Stimulated activated CD4-positive, alpha-beta T cell treated with anti-CD3 and anti-CD28 coated beads, Interleukin-4, amount 100 ng/mL, for 4 hours (primary cell): Measurements from ENCODE around the gene CNTN4.

Experiments used
- DNase-seq, 2 experiments: peaks; one replicate each; pipeline ENCODE4 v3.0.0-alpha.2; 2020

The CNTN4 gene

DNA sequence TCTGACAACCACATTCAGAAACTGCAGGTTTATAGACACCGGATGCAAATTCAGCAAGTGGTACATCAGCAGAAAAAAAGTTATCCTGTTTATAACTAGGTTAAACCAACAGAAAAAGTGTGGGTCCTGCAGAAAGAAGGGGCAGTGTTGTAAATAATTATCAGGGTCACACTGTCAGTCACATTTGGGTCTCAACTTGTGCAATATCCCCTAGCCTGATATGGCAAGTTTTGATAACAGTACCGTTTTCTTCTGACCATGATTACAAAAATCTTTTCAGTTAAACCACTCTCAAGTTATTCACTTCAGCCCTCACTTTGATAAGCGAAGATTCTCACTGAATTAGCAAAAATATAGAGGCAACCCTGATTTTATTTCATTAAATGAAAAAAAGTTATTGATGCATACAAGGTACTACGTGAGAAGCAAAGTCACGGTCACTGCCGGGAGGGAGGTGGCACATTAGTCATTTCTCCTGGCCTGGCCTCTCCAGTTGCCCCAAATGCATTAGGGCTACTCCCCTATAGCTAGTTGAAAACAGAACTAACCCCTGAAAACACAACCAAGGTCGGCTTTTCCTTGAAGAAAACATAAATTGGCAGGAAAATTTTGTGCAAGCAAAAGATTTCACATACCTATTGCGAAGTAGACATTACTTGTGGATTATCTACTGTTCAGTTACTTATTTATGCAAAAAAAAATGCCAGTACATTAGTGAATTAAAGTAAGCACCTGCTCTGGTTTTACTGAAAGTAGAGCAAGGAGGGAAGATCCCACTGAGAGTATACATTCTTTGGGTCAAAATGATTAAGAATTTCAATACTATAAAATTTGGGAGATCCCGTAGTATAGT lies 982.9 kb downstream of the CNTN4 start:
- no peak for DNase-seq

DNA sequence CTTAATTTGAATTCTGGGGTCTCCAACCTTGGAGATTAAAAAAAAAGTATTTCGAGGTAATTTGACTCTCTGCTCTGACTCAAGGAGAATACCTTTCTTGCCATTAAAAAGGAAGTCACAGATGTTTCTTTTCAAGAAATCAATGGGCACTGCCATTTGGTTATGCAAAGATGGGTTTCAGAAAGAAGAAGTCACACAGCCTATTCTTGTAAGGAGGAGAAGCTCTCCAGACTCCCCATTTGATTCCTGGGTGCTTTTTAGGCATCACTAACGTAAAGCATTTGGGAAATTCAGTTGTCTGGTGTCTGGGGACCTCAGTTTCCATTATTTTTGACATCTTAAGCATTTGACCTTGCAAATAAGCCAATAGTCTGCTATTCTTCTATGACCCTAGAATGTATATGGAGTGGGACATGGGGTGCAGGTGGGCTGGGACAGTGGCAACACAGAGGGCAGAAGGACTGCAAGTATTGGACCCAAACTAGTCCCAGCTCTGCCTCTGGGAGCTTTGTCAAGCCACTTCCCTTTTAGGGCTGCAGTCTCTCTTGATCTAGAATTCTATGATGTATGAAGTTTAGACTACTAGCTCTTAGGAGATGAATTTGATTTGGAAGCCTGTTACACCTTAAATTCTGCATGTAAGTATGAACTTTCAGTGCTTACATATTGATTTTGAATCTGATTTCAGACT lies 983.7 kb downstream of the CNTN4 start:
- DNase-seq = no peak

DNA sequence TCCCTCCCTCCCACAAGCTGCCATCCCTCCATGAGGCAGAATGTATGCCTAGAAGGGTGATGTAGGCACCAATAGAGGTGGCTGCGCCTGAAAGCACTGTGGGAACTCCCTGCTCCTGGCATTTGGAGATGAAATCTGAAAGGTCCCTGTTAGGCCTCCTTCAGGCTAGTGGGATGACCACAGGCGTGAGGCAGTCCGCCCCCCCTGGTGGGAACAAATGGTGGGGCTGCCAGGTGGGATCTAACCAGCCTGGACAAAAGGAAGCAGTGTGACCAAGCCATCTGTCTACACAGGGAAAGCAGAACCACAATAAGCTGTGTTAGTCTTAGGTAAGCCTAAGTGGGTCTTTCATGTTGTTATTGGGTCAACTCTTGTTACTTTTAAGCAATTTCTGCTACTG lies 986.2 kb downstream of the CNTN4 start:
- DNase-seq = no peak

DNA sequence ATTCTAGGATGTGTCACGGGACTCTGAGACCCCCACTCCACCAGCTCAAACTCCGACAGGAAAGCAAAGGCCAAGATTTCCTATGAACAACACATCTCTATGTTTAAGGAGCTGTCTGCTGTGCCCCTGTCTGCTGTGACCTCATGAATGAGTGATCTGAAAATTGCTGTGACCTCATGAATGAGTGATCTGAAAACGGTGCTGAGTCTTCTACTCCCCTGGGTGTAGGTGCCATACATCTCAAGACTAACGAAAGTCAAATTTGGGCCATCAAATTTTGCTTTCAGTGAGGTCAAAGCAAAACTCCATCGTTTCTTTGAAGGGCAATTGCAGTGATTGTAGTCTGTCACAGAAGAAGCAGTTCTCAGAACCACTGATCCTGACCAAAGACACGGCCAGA lies 987.1 kb downstream of the CNTN4 start:
- DNase-seq = no peak

DNA sequence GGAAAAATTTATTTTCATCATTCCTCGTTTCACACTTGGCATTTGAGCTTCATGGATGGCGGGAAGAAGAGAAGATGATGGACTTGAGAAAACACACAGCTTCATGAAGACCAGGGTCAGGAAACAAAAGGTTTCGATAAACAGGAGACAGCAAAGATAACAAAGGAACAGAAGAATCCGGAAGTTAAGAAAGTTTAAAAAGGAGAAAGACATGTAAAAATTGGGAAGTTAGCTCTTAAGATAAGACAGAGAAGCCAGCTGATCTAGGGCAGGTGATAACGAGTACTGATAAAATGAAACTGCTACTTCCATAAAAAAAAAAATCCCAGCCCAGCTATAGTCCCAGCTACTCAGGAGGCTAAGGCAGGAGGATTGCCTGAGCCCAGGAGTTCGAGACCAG lies 987.6 kb downstream of the CNTN4 start:
- no peak for DNase-seq

DNA sequence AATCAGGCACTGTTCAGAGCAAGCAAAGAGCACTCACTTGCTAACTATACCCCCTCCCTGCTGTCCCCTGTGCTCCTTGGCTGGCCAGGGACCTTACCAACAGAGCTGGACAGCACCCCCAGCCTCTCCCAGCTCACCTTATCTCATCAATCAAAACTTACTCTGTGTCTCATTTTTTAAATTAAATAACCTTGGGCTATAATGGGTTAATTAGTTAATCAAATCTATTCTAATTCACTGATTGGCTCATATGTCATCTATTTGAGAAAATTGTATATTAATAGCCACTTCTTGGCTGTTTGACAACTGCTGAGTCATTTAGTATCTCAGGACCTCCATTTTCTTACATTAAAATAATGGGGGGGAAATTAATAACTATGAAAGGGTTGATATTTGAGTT lies 988.6 kb downstream of the CNTN4 start:
- no peak for DNase-seq

DNA sequence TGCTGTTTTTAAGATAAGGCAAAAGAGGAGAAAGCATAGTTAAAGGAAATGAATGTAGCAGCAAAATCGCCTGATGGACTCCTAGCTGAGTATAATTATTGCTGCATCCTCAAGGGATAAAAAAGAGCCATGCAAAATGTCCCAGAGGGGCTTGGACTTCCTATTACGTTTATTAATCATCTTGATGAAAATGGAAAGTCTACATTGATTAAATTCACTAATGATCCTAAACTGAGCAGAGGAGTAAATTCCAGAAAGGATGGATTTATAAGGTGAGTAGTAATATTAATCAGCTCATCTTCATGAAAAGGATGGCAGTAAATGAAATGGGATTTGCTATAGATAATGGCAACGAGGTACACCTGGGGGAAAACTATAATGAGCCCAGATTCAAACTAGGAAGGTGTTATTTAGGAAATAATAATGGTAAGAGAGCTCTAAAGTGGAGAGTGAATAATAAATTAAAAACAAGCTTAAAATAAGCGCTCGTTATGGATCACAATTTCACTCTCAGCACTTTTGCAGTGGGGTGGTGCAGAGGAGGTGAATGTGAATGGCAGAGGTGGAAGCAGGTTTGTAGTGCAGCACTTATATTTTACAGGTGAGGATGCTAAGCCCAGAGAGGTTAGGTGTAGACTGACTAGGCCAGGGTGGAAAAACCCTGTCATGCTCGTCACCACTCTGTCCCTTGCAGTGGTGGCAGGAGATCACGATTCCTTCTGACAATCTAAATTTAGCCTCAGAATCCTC lies 989.2 kb downstream of the CNTN4 start:
- DNase-seq = no peak

DNA sequence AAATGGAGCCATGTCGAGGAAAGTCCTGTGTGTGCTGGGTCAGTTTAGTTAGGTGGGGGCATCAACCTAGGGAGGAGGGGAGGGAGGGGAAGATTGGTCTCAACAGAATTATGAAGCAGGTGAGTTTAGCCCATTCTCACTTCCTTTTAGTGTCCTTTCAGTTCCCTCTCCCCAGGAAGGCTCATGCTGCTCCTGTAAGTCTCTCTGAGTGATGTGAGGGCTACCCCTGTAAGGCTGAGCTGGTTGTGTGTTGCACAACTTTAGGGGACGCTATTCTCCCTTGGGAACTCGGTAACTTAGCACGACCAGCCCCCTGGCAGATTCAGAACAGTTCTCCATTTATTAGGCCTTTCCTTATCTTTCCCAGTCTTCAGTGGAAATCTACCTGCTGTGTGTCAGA lies 990.4 kb downstream of the CNTN4 start:
- DNase-seq = no peak

DNA sequence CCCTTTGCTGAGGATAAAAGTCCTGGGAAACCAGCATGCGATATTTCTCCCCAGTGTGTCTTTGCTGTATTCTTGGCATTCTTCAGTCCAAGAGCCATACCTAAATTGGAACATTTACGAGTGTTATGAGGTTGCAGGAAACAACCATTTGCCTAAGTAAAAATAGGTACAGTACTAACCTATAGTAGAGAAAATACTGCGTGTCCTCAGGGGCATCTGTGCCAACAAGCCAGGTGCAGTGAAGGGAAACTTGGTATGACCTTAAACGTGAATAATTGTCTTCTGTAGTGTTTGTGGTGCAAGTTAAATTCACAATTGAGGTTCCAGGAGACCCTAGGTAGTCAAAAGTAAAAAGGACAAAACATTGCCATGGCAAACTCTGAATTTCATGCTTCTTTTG lies 999.3 kb downstream of the CNTN4 start:
- no peak for DNase-seq

DNA sequence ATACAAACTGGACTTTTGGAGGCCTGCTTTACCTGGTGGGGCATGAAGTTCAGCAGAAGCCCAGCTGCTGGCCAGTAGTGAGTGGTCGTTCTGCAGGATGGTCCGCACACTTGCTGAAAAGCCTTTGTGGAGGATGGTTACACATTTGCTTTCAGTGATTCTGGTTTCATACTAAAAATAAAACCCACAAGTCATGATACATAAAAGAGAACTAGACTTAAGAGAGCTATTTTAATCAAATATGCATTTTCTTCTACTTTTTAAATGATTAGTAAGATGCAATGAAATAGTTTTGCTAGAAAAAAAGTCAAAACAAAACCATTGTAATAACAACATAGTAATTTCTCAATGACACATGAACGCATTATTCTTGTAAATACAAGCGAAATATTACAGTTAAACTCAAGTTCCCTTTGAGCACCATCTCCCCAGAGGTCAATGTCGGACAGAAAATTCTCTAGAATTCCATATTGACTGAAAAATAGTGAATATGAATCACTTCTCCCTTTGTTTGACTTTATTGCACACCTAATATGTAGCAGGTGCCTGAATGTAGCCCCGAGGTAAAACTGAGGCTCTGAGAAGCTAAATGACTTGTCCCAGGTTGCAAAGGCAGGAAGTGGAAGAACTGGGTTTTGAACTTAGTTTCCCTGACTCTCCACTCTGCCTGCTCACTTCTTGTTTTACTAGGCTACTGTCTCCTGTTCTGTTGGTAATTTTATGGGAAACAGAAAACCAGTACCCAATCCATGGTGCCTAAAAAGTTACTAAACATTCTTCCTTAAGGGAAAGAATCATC lies 1003.2 kb downstream of the CNTN4 start:
- no peak for DNase-seq

DNA sequence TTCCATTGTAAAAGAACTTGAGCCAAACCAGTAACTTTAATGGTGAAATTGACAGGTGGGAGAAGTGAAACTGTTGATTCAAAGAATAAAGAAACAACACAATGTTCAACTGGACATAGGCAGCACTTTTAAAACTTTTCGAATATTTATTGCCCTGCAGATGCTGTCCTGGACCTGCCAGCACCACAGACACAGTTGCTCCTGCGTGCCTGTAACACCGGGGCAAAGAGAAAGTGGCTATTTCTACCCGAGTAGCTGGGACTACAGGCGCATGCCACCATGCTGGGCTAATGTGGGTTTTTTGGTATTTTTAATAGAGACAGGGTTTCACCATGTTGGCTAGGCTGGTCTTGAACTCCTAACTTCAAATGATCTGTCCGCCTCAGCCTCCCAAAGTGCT lies 1004.1 kb downstream of the CNTN4 start:
- DNase-seq = no peak

DNA sequence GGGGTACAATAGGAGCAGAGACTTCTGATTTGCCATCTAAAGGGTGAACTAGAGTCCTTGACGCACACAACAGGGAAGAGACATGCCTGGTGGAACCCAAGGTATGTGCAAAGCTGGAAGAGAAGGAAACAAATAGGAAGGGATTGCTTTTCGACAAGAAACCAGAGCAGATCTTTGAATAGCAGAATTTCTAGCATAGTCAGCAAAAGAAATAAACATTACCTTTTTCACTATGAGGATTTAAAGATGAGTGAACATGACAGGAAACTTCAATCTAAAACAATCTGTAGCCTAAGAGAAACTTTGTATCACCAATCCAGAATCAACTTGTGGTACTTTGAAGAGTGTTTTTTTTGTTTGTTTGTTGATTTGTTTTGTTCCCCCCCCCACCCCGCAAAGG lies 1006.6 kb downstream of the CNTN4 start:
- no peak for DNase-seq

DNA sequence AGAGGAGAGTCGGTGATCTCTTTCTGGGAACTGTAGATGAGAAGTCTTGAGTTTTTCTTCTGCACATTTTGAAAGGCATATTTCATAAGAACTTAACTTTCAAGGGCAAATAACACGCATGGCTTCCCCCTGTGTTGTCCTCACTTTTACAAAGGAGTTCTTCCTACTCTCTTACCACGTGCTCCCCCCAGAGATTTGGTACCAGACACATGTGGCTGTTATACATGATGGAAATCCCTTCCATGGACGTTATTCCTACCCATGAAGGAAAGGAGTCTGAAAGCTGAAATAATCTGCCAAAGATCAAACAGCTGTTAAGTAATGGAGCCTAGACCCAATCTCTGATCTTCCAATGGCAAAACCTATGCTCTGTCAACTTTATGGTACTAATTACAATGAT lies 1007.1 kb downstream of the CNTN4 start:
- DNase-seq = no peak

DNA sequence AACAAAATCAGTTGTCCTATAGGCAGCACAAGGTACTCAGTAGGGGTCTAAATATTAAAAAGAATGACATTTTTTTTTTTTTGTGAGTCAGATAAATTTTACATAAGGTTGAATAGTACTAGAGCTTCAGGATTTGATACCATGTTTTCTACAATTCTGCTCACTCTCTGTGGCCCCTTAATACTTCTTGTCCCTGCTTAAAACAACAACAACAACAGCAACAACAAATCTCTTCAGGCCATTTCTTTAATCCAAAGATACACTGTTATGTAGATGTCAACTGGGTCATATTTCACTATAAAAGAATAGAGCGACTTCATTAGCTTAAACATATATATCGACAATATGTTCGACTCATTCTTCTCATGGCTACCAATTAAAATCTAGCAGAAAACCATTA lies 1008.5 kb downstream of the CNTN4 start:
- no peak for DNase-seq
